ENCODE data around the gene CGB3.

DNA sequence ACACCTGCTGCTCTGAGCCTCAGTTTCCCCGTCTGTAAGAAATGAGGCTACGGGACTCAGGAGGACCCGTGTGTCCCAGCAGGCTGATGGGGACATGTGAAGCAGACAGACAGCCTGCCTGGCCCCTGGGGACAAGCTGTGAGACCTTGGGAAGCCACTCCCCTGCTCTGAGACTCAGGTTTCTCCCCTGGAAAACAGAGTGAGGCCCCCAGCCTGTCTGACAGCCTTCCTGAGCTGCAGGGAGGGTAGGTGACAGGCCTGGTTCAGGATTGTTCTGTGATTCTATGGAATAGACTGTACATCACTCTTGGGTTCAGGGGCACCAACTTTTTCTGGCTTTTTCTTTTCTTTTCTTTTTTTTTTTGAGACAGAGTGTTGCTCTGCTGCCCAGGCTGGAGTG is 43.4 kb upstream of the CGB3 start:
- TF ChIP-seq, protein P1, sequence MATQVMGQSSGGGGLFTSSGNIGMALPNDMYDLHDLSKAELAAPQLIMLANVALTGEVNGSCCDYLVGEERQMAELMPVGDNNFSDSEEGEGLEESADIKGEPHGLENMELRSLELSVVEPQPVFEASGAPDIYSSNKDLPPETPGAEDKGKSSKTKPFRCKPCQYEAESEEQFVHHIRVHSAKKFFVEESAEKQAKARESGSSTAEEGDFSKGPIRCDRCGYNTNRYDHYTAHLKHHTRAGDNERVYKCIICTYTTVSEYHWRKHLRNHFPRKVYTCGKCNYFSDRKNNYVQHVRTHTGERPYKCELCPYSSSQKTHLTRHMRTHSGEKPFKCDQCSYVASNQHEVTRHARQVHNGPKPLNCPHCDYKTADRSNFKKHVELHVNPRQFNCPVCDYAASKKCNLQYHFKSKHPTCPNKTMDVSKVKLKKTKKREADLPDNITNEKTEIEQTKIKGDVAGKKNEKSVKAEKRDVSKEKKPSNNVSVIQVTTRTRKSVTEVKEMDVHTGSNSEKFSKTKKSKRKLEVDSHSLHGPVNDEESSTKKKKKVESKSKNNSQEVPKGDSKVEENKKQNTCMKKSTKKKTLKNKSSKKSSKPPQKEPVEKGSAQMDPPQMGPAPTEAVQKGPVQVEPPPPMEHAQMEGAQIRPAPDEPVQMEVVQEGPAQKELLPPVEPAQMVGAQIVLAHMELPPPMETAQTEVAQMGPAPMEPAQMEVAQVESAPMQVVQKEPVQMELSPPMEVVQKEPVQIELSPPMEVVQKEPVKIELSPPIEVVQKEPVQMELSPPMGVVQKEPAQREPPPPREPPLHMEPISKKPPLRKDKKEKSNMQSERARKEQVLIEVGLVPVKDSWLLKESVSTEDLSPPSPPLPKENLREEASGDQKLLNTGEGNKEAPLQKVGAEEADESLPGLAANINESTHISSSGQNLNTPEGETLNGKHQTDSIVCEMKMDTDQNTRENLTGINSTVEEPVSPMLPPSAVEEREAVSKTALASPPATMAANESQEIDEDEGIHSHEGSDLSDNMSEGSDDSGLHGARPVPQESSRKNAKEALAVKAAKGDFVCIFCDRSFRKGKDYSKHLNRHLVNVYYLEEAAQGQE (IDR thresholded peaks at IDR 0.05; ENCODE audit: insufficient read depth in 1 of 2, low read depth in 2 of 2, low read length in 2 of 2), result no peak
- no peak for TF ChIP-seq POLR2AphosphoS5 (IDR thresholded peaks at IDR 0.05; ENCODE audit: low read depth, low read length)
- no peak for TF ChIP-seq SIN3A (IDR thresholded peaks at IDR 0.05; ENCODE audit: borderline replicate concordance, insufficient read depth, low read length)
- no peak for TF ChIP-seq TAF1 (IDR thresholded peaks at IDR 0.05; ENCODE audit: borderline replicate concordance, insufficient read depth, low read length)
- no peak for TF ChIP-seq FOXP2 (optimal IDR thresholded peaks at IDR 0.05; ENCODE audit: borderline replicate concordance, extremely low read depth, extremely low read length, insufficient read depth)

Data from PFSK-1 (cell line).